ENCODE data around the gene LUZP1. TPM values are rescaled to one million over a fixed set of nuclear protein-coding genes. Genes with fewer than 3 reads are reported as not detected.

The LUZP1 gene
- total and polyA plus RNA-seq, 10 of the 15 experiments (the other 5 are each of a cell fraction or from before 2014, with no cell fraction given), result 11.3 to 28.2 (median 17.3) TPM

- TF ChIP-seq MEF2A (IDR thresholded peaks at IDR 0.05; ENCODE audit: insufficient read depth, low read depth, low read length) (no peak), BMI1 (IDR thresholded peaks at IDR 0.05; ENCODE audit: borderline replicate concordance) (no peak), SRF (IDR thresholded peaks at IDR 0.05; ENCODE audit: low read depth in 2 of 2, low read length in 2 of 2) (no peak), TCF7 (IDR thresholded peaks at IDR 0.05; ENCODE audit: borderline replicate concordance) (no peak)
These were observed 118.5 kb downstream of the LUZP1 start (continued) for GRCh38 chr1:23050201-23050600.

- peaks cover 37% of the 10 kb centered on the region for H3K79me2 ChIP-seq (ENCODE audit: control insufficient read depth, insufficient read depth, low read length)
- no TSS peak for BruUV-seq (replicated peaks)
- TF ChIP-seq MXI1 (IDR thresholded peaks at IDR 0.05; ENCODE audit: low read depth, low read length), result no peak
- TF ChIP-seq BMI1 (IDR thresholded peaks at IDR 0.05; ENCODE audit: borderline replicate concordance), result no peak
- no peak for TF ChIP-seq IKZF2 (IDR thresholded peaks at IDR 0.05)
- TF ChIP-seq TBL1XR1 (IDR thresholded peaks at IDR 0.05; ENCODE audit: low read depth, low read length), result no peak
- TF ChIP-seq ZNF24 (IDR thresholded peaks at IDR 0.05), result no peak
- no peak for TF ChIP-seq CREM (IDR thresholded peaks at IDR 0.05; ENCODE audit: low read depth)
- no peak for TF ChIP-seq CHD4 (IDR thresholded peaks at IDR 0.05)
- no peak for TF ChIP-seq TCF3 (IDR thresholded peaks at IDR 0.05; ENCODE audit: borderline replicate concordance, insufficient read depth, low read depth, low read length)
- TF ChIP-seq CHD2 (IDR thresholded peaks at IDR 0.05; ENCODE audit: borderline replicate concordance, low read depth, low read length), result no peak
- no peak for TF ChIP-seq IRF4 (IDR thresholded peaks at IDR 0.05; ENCODE audit: low read depth, low read length)
- no peak for TF ChIP-seq CUX1 (IDR thresholded peaks at IDR 0.05; ENCODE audit: insufficient replicate concordance, low read depth, low read length)
- no peak for TF ChIP-seq MTA3 (IDR thresholded peaks at IDR 0.05; ENCODE audit: borderline replicate concordance, low read length)
- no peak for TF ChIP-seq PRDM15 (CRISPR knock-in tag; IDR thresholded peaks at IDR 0.05)
These were observed 124.6 kb downstream of the LUZP1 start for GRCh38 chr1:23044035-23044434.

More at GRCh38 chr1:23044035-23044434, 124.6 kb downstream of the LUZP1 start:
- ChIA-PET CTCF (interaction anchor here (0.6 to 1.2 kb wide), 7 partner anchors 8 to 1023 kb away, joined by 3 to 5 read pairs (median 3); no protein-coding TSS in a partner anchor), POLR2A (no interaction called here), SMC1A (ENCODE audit: uncharacterized antibody, unreplicated experiment) (interaction anchor here (0.9 to 1.4 kb wide), 4 partner anchors 9 to 15 kb away, joined by 3 to 6 read pairs (median 4); no protein-coding TSS in a partner anchor), RAD21 (ENCODE audit: unreplicated experiment) (no interaction called here)
- peaks cover under 1% of the 10 kb centered on the region; the same call in 1 of the 2 replicates for H3K4me1 ChIP-seq (ENCODE audit: control insufficient read depth, insufficient read depth, low read length)
- ATAC-seq (no peak), DNase-seq (ENCODE audit: low read depth, low spot score) (no peak), FAIRE-seq (no peak)
- 100% methylated on average over 3 of the region's 3 CpGs for WGBS (ENCODE audit: insufficient coverage, insufficient replicate concordance, low lambda C conversion rate, missing lambda C conversion rate)
- H3K4me3 ChIP-seq, result no peak overlapping the region
- in situ Hi-C loops (cut with MboI) (no loop called here), intact Hi-C loops (cut with micrococcal nuclease; ENCODE audit: unreplicated experiment) (no loop called here)
- H3K36me3 ChIP-seq (ENCODE audit: control insufficient read depth in 2 of 2, insufficient read depth in 2 of 2, low read length in 1 of 2), result peaks cover 0 to 6% of the 10 kb centered on the region in 2 experiments; a peak in 2 of 4 replicates
- no peak overlapping the region for H3K9ac ChIP-seq (ENCODE audit: control insufficient read depth, insufficient read depth, low read length)
- H4K20me1 ChIP-seq (ENCODE audit: control insufficient read depth, insufficient read depth), result no peaks in the 10 kb centered on the region
- no peak overlapping the region for H3K4me2 ChIP-seq (ENCODE audit: control insufficient read depth, insufficient read depth)
- H3K9me3 ChIP-seq (replicated peaks; ENCODE audit: control insufficient read depth, insufficient read depth, low read length), result no peaks in the 10 kb centered on the region
- no peaks in the 10 kb centered on the region for H3K27me3 ChIP-seq (replicated peaks in 1 of 2; ENCODE audit: control insufficient read depth in 2 of 2, insufficient read depth in 2 of 2, low read length in 1 of 2)
- H2AFZ ChIP-seq (ENCODE audit: control insufficient read depth, low read depth, low read length), result no peak overlapping the region
- H3K27ac ChIP-seq (ENCODE audit: control insufficient read depth, insufficient read depth), result no peak overlapping the region

Measured in GM12878 (cell line).